Stimulated activated memory B cell treated with anti-CD40 and anti-IgM and Interleukin-4, amounts not matched to agents 10 μg/mL and 1 μg/mL and 100 μg/mL, for 72 hours (primary cell): Measurements from ENCODE around the gene LCE6A.
A peak's percentile ranks its signal among the peaks of the same experiment; 100 is the strongest.

Experiments used
- ATAC-seq: fragments of 150-1000 bp; cut with Tn5 transposase; 2 replicates; pipeline ENCODE4 v1.10.0; 2021
- H3K27ac Mint-ChIP-seq: one replicate; pipeline ENCODE4 v1.8.0; 2022; ENCODE audit warnings: mild to moderate bottlenecking, mixed read lengths
- H3K27me3 Mint-ChIP-seq: one replicate; pipeline ENCODE4 v1.8.0; 2022; ENCODE audit warnings: mixed read lengths
- H3K36me3 Mint-ChIP-seq: one replicate; pipeline ENCODE4 v1.8.0; 2022; ENCODE audit warnings: mixed read lengths
- H3K4me1 Mint-ChIP-seq: one replicate; pipeline ENCODE4 v1.8.0; 2022; ENCODE audit warnings: mixed read lengths
- H3K4me3 Mint-ChIP-seq: one replicate; pipeline ENCODE4 v1.8.0; 2022; ENCODE audit warnings: mild to moderate bottlenecking, moderate library complexity, mixed read lengths
- H3K9me3 Mint-ChIP-seq: one replicate; pipeline ENCODE4 v1.8.0; 2022; ENCODE audit warnings: mixed read lengths

Gene LCE6A

GRCh38 chr1:152842556-152842955, at the start of gene LCE6A:
Gene LCE6A (plus strand): TSS chr1:152842856. CDS start chr1:152843521, 665 bp downstream.
- Mint-ChIP-seq H3K4me3 (no peak within 1 kb of the TSS), H3K27ac (no peak within 1 kb of the TSS), H3K4me1 (no peaks in the 10 kb centered on the region), H3K27me3 (peaks cover 29% of the 10 kb centered on the region), H3K9me3 (no peaks in the 10 kb centered on the region), H3K36me3 (no peaks in the 10 kb centered on the region)
- no peak for ATAC-seq

- Mint-ChIP-seq H3K27ac (no peak overlapping the region), H3K36me3 (no peaks in the 10 kb centered on the region), H3K4me3 (no peak overlapping the region), H3K27me3 (peaks cover 24% of the 10 kb centered on the region), H3K9me3 (no peaks in the 10 kb centered on the region), H3K4me1 (no peaks in the 10 kb centered on the region)
- ATAC-seq = no peak
Observed at GRCh38 chr1:152795686-152796085, 47.0 kb upstream of the LCE6A start.

DNA sequence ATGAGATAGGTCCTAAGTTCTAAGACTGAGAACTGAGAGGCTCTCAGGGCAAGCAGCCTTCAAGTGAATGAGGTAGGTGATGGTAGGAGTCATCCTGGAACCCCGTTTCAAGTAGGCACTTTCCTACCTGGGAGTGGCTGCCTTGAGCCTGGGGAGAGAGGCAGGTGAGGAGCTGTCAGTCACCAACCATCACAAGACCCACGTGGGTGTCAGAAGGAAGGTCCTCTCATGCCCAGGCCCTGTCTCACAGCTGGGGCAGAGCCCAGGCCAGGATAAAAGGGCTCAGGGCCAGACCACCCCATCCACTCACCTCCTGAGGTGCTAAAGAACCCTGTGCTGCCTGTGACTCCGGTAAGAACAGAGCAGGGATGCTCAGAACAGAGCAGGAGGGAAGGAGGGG, 46.2 kb upstream of the LCE6A start, which contains the start of gene LCE1D:
Gene LCE1D, plus strand, starts transcription at position 301 of the 400 bp plus-strand sequence. CDS start 1,074 bp downstream, outside the sequence.
- ATAC-seq = no peak
- Mint-ChIP-seq H3K27me3 (peaks cover 24% of the 10 kb centered on the region), H3K27ac (no peak within 1 kb of the TSS)

GRCh38 chr1:152801333-152801732, 41.3 kb upstream of the LCE6A start:
- Mint-ChIP-seq H3K4me1 (no peaks in the 10 kb centered on the region), H3K36me3 (no peaks in the 10 kb centered on the region), H3K9me3 (no peaks in the 10 kb centered on the region), H3K27me3 (peaks cover 33% of the 10 kb centered on the region), H3K4me3 (no peak overlapping the region), H3K27ac (no peak overlapping the region)
- no peak for ATAC-seq

More for the DNA sequence above, 46.2 kb upstream of the LCE6A start, which contains the start of gene LCE1D:
- no peaks in the 10 kb centered on the region for H3K9me3 Mint-ChIP-seq
- no peaks in the 10 kb centered on the region for H3K4me1 Mint-ChIP-seq
- H3K36me3 Mint-ChIP-seq = no peaks in the 10 kb centered on the region
- H3K4me3 Mint-ChIP-seq = no peak within 1 kb of the TSS

- no peaks in the 10 kb centered on the region for H3K9me3 Mint-ChIP-seq
- no peak within 1 kb of the TSS for H3K27ac Mint-ChIP-seq
- ATAC-seq = no peak
- H3K36me3 Mint-ChIP-seq = no peaks in the 10 kb centered on the region
- H3K4me3 Mint-ChIP-seq = no peak within 1 kb of the TSS
- H3K4me1 Mint-ChIP-seq = no peaks in the 10 kb centered on the region
- H3K27me3 Mint-ChIP-seq = peaks cover 17% of the 10 kb centered on the region
Observed at GRCh38 chr1:152806576-152806975, 36.1 kb upstream of the LCE6A start, which contains the start of gene LCE1C. Gene LCE1C (minus strand): TSS chr1:152806651. CDS start chr1:152805478, 1,173 bp downstream.

DNA sequence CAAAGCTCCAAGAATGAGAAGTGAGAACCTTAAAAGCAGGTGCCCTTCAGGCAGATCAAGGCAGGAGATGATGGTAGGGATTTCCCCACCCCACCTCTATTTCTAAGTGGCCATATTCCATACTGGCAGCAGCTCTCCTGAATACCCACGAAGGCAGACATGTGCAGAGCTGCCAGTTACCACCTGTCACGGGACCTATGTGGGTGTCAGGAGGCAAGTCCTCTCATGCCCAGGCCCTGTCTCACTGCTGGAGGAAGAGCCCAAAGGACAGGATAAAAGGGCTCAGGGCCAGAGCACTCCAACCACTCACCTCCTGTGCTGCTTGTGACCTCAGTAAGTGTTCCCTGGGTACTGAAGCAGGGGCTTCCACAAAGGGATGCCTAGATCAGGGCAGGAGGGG, 31.6 kb upstream of the LCE6A start:
- ATAC-seq = peak; percentile 50
- no peak overlapping the region for H3K4me3 Mint-ChIP-seq
- H3K9me3 Mint-ChIP-seq = no peaks in the 10 kb centered on the region
- peaks cover 20% of the 10 kb centered on the region for H3K27me3 Mint-ChIP-seq
- H3K4me1 Mint-ChIP-seq = no peaks in the 10 kb centered on the region
- no peak overlapping the region for H3K27ac Mint-ChIP-seq
- H3K36me3 Mint-ChIP-seq = no peaks in the 10 kb centered on the region

GRCh38 chr1:152811671-152812070, 31.0 kb upstream of the LCE6A start, which contains the start of gene LCE1B:
Gene LCE1B (plus strand): TSS chr1:152811971. CDS start chr1:152812447, 476 bp downstream.
- no peak for ATAC-seq
- Mint-ChIP-seq H3K9me3 (no peaks in the 10 kb centered on the region), H3K4me3 (no peak within 1 kb of the TSS), H3K27me3 (peaks cover 17% of the 10 kb centered on the region), H3K4me1 (no peaks in the 10 kb centered on the region), H3K36me3 (no peaks in the 10 kb centered on the region), H3K27ac (no peak within 1 kb of the TSS)

- H3K4me1 Mint-ChIP-seq = peaks cover 6% of the 10 kb centered on the region
- no peaks in the 10 kb centered on the region for H3K9me3 Mint-ChIP-seq
- peaks cover 11% of the 10 kb centered on the region for H3K27me3 Mint-ChIP-seq
- no peak overlapping the region for H3K27ac Mint-ChIP-seq
- no peak overlapping the region for H3K4me3 Mint-ChIP-seq
- no peaks in the 10 kb centered on the region for H3K36me3 Mint-ChIP-seq
- no peak for ATAC-seq
Observed at GRCh38 chr1:152817309-152817708, 25.3 kb upstream of the LCE6A start.

- no peak overlapping the region for H3K27ac Mint-ChIP-seq
- no peaks in the 10 kb centered on the region for H3K36me3 Mint-ChIP-seq
- peaks cover 24% of the 10 kb centered on the region for H3K27me3 Mint-ChIP-seq
- peaks cover 6% of the 10 kb centered on the region for H3K4me1 Mint-ChIP-seq
- ATAC-seq = no peak
- no peak overlapping the region for H3K4me3 Mint-ChIP-seq
- no peaks in the 10 kb centered on the region for H3K9me3 Mint-ChIP-seq
Observed at GRCh38 chr1:152823294-152823693, 19.4 kb upstream of the LCE6A start.

DNA sequence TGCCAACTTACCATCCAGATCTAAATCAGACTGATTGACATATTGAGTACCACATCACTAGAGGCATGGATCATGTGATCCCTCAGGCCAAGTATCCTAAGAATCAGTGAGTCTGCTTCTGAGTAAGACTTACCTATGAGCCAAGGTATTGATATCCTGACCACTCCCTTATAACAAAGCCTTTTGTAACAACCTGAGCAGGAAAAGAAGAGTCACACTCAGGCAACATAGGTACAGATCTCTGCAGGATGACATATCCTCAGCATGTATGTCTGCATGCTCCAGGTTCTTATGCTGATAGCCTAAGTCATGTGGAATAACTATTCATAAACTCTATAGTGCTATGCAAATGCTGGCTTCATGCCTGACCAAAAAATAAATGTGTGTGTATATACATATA, 17.7 kb upstream of the LCE6A start:
- H3K4me1 Mint-ChIP-seq = peaks cover 6% of the 10 kb centered on the region
- peaks cover 41% of the 10 kb centered on the region for H3K27me3 Mint-ChIP-seq
- ATAC-seq = no peak
- H3K27ac Mint-ChIP-seq = no peak overlapping the region
- peaks cover 2% of the 10 kb centered on the region for H3K9me3 Mint-ChIP-seq
- no peaks in the 10 kb centered on the region for H3K36me3 Mint-ChIP-seq
- no peak overlapping the region for H3K4me3 Mint-ChIP-seq

GRCh38 chr1:152827173-152827572, 15.5 kb upstream of the LCE6A start, which contains the start of gene LCE1A:
Gene LCE1A (plus strand): TSS chr1:152827473. CDS start chr1:152827473, 0 bp downstream.
- no peak within 1 kb of the TSS for H3K4me3 Mint-ChIP-seq
- no peaks in the 10 kb centered on the region for H3K36me3 Mint-ChIP-seq
- no peak for ATAC-seq
- peaks cover 4% of the 10 kb centered on the region for H3K9me3 Mint-ChIP-seq
- no peak within 1 kb of the TSS for H3K27ac Mint-ChIP-seq
- H3K27me3 Mint-ChIP-seq = peaks cover 54% of the 10 kb centered on the region
- no peaks in the 10 kb centered on the region for H3K4me1 Mint-ChIP-seq

GRCh38 chr1:152836870-152837269, 5.8 kb upstream of the LCE6A start:
- no peaks in the 10 kb centered on the region for H3K36me3 Mint-ChIP-seq
- H3K27me3 Mint-ChIP-seq = peaks cover 12% of the 10 kb centered on the region
- H3K4me1 Mint-ChIP-seq = no peaks in the 10 kb centered on the region
- no peak overlapping the region for H3K4me3 Mint-ChIP-seq
- ATAC-seq = no peak
- H3K9me3 Mint-ChIP-seq = no peaks in the 10 kb centered on the region
- no peak overlapping the region for H3K27ac Mint-ChIP-seq

- no peaks in the 10 kb centered on the region for H3K4me1 Mint-ChIP-seq
- H3K27ac Mint-ChIP-seq = no peak overlapping the region
- H3K9me3 Mint-ChIP-seq = no peaks in the 10 kb centered on the region
- no peak overlapping the region for H3K4me3 Mint-ChIP-seq
- ATAC-seq = no peak
- no peaks in the 10 kb centered on the region for H3K27me3 Mint-ChIP-seq
- no peaks in the 10 kb centered on the region for H3K36me3 Mint-ChIP-seq
Observed at GRCh38 chr1:152855661-152856060, 13.0 kb downstream of the LCE6A start.

DNA sequence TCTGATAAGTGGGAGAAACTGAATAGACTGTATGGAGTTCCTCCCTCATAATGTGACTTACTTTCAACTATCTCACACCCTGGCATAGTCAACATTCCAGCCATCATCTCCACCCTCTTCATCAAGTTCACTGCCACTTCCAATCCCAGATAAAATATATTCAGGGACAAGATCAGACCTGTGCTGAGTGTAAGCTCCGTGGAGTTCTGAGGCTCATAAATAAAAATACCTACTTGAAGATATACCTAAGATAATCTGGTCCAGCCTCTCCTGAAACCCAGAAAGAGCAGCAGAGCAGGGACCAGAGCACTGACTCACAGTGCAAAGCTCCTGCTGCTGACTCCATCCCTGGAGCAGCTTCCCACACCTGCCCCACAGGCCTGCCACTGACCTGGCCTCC, 15.4 kb downstream of the LCE6A start:
- Mint-ChIP-seq H3K4me3 (no peak overlapping the region), H3K36me3 (no peaks in the 10 kb centered on the region), H3K27me3 (no peaks in the 10 kb centered on the region), H3K9me3 (no peaks in the 10 kb centered on the region), H3K27ac (no peak overlapping the region), H3K4me1 (no peaks in the 10 kb centered on the region)
- ATAC-seq = no peak

GRCh38 chr1:152859696-152860095, 17.0 kb downstream of the LCE6A start, which contains the start of gene LCE7A:
Gene LCE7A (plus strand): TSS chr1:152859996. CDS start chr1:152860698, 702 bp downstream.
- Mint-ChIP-seq H3K27ac (no peak within 1 kb of the TSS), H3K9me3 (no peaks in the 10 kb centered on the region), H3K4me3 (no peak within 1 kb of the TSS), H3K27me3 (no peaks in the 10 kb centered on the region), H3K36me3 (no peaks in the 10 kb centered on the region), H3K4me1 (no peaks in the 10 kb centered on the region)
- no peak for ATAC-seq

- ATAC-seq = no peak
- no peaks in the 10 kb centered on the region for H3K27me3 Mint-ChIP-seq
- no peak overlapping the region for H3K27ac Mint-ChIP-seq
- H3K4me3 Mint-ChIP-seq = no peak overlapping the region
- H3K9me3 Mint-ChIP-seq = no peaks in the 10 kb centered on the region
- H3K4me1 Mint-ChIP-seq = no peaks in the 10 kb centered on the region
- no peaks in the 10 kb centered on the region for H3K36me3 Mint-ChIP-seq
Observed at GRCh38 chr1:152860129-152860528, 17.5 kb downstream of the LCE6A start.
